IPS DF 19.7 (cell line): ENCODE data around the gene PLCG1.

Experiments
- DNase-seq: peaks from one replicate; pipeline ENCODE4 v3.0.0-alpha.2; 2013; ENCODE audit warnings: low read depth, low spot score

The PLCG1 gene

GRCh38 chr20:41179961-41180360 is 42.6 kb downstream of the PLCG1 start:
- no peak for DNase-seq

GRCh38 chr20:41180599-41181333 is 43.4 kb downstream of the PLCG1 start:
- DNase-seq = no peak

- no peak for DNase-seq
These were observed 44.2 kb downstream of the PLCG1 start for GRCh38 chr20:41181567-41181966.

DNA sequence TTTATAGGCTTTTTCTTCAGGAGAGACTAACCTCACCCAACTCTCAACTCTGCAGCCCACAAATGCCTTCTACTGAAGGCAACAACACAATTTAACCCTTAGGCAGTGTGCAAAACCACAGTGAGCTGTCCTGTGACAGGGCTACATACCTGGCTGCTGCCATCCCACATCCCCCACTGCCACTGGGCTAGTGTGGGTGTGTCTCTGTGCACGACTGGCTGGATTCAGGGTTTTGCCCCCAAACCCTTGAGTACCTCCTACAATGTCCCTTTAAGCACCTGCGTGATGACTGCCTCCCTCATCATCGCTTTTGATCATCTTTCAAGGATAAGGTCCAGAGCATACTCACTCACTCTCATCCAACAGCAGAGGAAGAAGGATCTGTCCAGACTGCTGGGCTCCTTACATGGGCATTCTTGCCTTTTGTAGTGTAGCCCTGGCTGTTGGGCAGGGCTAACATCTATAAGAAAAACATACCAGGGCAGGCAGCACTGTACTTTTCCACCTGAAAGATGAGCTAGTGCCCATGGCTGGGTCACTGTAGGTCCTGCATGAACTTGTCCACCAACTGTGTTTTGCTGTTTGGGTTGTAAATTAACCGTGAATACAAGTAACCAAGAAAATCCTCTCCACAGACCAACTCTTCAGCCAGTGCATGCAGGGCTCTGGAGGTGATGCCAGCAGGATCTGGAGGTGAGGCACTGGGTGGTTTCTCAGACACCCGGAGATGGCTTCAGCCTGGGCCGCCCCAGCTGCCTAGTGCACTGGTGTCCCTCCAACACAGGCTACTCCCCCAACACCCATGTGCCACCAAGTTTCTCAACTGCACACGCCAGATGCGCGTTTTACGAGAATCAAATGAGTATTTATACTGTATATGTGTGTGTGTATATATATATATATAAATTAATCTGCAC is 45.2 kb downstream of the PLCG1 start:
- DNase-seq = no peak

DNA sequence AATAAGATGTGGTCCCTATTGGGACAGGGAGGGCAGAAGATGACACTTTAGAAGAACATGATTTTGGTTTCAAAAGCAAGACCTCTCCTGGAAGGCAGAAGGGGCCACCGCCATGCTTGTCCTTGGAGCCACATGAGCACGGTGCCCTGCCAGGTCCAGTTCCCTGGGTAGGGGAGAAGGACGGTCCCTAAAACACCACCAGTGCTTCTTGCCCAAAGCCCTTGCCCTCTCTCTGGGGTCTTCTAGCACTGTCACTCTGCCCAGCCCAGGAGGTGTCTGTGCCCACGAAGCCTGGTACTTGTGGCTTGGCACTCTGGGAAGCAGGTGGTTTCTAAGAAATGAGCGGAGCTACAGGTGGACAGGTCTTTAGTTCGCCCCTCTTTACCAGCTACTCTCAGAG is 46.0 kb downstream of the PLCG1 start:
- DNase-seq = no peak

DNA sequence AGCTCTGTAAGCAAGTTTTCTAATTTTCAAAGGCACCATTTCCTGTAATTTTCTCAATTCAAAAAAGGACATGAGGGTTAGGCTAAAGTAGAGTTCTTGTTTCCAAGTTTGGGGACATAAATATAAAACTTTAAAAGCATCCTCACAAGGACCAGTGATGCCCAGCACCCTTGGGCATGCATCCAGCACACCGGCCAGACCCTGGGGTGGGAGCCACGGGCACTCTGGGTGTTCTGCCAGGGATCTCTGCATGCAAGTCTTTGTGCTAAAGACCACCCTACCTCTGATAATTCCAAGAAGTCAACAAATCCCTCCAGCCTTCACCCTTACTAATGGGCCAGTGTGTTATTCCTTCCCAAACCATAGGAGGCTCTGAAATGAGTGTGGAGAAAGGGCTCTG is 46.5 kb downstream of the PLCG1 start:
- no peak for DNase-seq

- no peak for DNase-seq
These were observed 47.8 kb downstream of the PLCG1 start for GRCh38 chr20:41185013-41185757.

GRCh38 chr20:41187668-41188067 is 50.3 kb downstream of the PLCG1 start:
- DNase-seq = no peak

- DNase-seq = no peak
These were observed 54.5 kb downstream of the PLCG1 start for GRCh38 chr20:41191562-41192500.

DNA sequence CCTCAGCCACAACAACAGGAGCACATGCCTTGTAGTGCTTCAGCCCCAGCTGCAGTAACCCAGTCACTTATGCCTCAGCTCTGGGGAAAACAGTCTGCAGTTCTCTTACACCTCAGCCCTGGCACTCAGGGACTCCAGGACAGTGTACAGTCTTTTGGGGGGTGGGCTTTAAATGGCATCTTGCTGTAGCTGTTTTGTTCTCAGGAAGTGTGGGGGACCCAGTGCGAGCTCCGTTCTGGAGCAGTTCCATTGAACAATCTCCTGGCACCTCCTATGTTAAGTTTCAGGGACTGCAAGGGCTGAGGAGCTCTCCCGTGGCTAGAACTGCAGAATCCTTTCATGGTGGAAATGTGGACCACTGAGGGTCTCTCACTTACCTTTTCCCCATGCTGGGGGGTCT is 55.2 kb downstream of the PLCG1 start:
- no peak for DNase-seq

DNA sequence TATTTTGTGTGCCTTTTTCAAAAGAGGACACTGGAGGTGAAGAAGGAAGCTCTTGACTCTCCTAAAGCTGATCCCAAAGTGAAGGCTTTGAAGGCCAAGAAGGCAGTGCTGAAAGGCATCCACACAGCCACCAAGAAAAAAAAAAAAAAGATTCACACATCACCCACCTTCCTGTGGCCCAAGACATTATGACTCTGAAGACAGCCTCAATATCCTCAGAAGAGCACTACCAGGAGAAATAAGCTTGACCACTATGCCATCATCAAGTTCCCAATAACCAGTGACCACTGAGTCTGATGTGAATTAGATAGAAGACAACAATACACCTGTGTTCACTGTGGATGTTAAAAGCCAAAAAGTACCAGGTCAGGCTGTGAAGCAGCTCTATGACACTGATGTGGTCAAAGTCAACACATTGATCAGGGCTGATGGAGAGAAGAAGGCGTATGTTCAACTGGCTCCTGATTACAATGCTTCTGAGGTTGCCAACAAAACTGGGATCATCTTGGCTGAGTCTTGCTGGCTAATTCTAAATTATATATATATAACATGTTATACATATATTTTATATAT is 59.4 kb downstream of the PLCG1 start:
- DNase-seq = no peak

GRCh38 chr20:41198443-41198842 is 61.1 kb downstream of the PLCG1 start:
- no peak for DNase-seq

DNA sequence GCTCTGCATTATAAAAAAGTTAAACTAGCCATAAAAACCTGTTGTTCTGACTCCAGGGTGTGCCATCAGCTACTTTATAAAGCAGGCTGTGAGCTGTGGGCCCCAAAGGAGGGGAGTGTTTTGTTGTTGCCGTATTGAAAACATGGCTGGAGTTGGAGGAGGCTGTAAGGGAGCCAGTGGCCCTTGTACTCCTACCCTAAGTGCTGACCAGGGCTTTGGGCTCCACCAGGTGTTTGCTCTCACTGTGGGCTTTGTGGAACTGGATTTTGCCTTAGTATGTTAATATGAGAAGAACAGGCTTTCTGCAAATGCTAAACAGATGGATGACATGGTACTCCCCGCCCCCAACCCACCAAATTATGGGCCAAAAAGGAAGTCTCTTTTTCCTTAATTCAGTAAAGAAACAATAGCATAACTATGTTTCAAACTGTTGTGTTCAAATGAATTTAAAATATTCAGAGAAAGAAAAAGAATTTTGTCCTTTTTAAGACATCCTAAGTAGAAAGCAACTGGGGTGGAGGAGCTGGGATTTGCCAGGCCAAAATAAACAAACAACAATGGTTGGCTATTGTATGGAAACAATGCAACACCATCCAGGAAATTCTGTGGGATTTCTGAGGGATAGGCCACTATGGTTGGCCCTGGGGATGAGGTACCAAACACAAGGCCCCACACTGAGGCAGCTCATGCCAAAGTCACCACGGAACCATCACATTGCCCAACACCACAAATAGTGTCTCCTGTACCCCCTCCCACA is 63.3 kb downstream of the PLCG1 start:
- DNase-seq = no peak

- DNase-seq = no peak
These were observed 64.4 kb downstream of the PLCG1 start for GRCh38 chr20:41201760-41202159.

DNA sequence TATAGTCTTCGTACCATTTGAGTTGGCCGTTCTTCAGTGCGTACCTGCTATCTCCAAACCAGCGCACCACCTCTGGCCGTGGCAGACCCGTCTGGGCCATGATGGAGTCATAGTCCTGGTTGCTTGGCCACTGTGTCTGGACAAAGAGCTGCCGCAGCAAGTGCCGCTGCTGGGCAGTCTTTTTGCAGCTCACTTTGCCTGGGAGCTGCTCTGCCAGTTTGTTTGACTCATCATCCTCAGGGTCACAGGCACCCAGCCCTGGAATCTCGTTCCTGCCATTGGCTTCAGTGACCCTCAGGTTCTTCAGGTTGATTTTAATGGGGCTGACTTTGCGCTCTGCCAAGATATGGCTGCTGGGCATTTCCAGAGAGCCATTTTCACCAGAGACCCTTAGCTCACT is 65.1 kb downstream of the PLCG1 start:
- no peak for DNase-seq

- DNase-seq = no peak
These were observed 66.3 kb downstream of the PLCG1 start for GRCh38 chr20:41203660-41204059.

DNA sequence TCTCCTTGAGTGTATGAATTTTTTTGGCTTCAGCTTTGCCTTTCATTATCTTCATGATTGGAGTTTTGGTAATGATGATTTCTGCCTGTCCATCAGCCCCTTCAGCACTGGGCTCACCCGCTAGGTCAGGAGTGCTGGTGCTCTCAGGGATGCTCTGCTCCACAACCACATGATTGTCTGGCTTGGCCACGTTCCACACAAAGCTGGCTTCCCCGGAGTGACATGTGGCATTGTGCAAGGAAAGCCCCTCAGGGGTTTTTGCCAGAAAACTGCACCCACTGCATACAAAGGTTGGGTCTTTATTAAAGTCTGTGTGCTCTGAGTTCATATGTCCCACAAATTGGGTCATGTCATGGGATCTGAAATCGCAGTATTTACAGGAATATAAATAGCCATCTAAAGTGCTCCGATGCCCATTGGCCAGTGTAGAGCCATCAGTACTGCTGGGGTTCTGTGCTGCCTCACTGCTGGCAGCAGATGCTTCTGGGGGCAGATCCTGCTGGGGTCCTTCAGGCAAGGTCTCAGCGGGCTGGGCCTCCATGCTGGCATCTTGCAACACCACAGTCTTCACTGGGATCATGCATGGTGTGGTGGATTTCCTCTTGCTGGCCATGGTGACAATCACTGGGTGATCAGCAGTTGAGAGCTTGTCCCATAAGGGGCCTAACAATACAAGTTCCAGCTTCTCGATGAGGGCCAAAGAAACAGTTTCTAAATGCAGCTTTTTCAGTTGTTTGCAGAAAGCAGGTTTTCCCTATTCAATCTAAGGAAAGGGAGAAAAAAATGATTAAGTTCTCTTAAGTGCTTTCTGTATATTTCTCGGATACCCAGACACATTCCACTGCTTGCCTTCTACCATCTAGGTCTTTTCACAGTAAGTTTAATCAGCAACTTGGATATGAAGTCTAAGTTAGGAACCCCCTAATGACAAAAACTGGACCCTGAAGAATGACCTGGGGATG is 67.2 kb downstream of the PLCG1 start:
- no peak for DNase-seq

GRCh38 chr20:41205313-41205712 is 68.0 kb downstream of the PLCG1 start:
- DNase-seq = no peak
